HepG2 (cell line): ENCODE measurements around the gene PPRC1. TPM values are rescaled to one million over a fixed set of nuclear protein-coding genes. Genes with fewer than 3 reads are reported as not detected.

ENCODE experiments used
- ARNTL ChIP-seq: sonication (generic); formaldehyde crosslinking; IDR thresholded peaks from 2 replicates; pipeline ENCODE4 v1.4.0; 2020; ENCODE audit warnings: mild to moderate bottlenecking, missing genetic modification reagents
- BORCS8-MEF2B ChIP-seq: sonication (generic); formaldehyde crosslinking; IDR thresholded peaks from 2 replicates; pipeline ENCODE4 v1.8.0; 2022; ENCODE audit warnings: mild to moderate bottlenecking, missing genetic modification reagents
- CHCHD3 ChIP-seq: sonication (generic); formaldehyde crosslinking; IDR thresholded peaks from 2 replicates; pipeline ENCODE4 v1.8.0; 2022; ENCODE audit warnings: mild to moderate bottlenecking, missing genetic modification reagents, moderate library complexity
- FOXO1 ChIP-seq: sonication (generic); formaldehyde crosslinking; IDR thresholded peaks from 2 replicates; pipeline ENCODE4 v1.4.0; 2020; ENCODE audit warnings: missing genetic modification reagents
- HNRNPK ChIP-seq: fragments of 200-400 bp; formaldehyde crosslinking; IDR thresholded peaks from 2 replicates; pipeline ENCODE4 v1.6.1; 2018; ENCODE audit warnings: low read length, low read depth, moderate library complexity, mild to moderate bottlenecking; ENCODE audit not compliant: poor library complexity, severe bottlenecking
- HOXA5 ChIP-seq: sonication (generic); formaldehyde crosslinking; IDR thresholded peaks from 2 replicates; pipeline ENCODE4 v1.4.0; 2020; ENCODE audit warnings: missing genetic modification reagents
- NR2F1 ChIP-seq, 2 experiments: fragments of 450-650 bp in 1 of 2; formaldehyde crosslinking in 1 of 2; IDR thresholded peaks; 2 replicates each; pipeline versions ENCODE4 v1.5.0 to v1.6.1; 2016 to 2020; ENCODE audit warnings: mild to moderate bottlenecking in 1 of 2, missing compliant biosample characterization in 1 of 2, missing genetic modification reagents in 1 of 2, moderate library complexity in 1 of 2
- PRPF4 ChIP-seq: fragments of 200-400 bp; formaldehyde crosslinking; IDR thresholded peaks from 2 replicates; pipeline ENCODE4 v1.6.1; 2016; ENCODE audit warnings: low read length, low read depth; ENCODE audit not compliant: poor library complexity, severe bottlenecking
- SSRP1 ChIP-seq: IDR thresholded peaks from 2 replicates; pipeline ENCODE4 v1.6.1; 2016; ENCODE audit warnings: control low read depth
- TEAD3 ChIP-seq: optimal IDR thresholded peaks from 2 replicates; pipeline ENCODE3; 2016; ENCODE audit warnings: borderline replicate concordance
- TOE1 ChIP-seq: sonication (generic); formaldehyde crosslinking; IDR thresholded peaks from 2 replicates; pipeline ENCODE4 v1.4.0; 2020; ENCODE audit warnings: mild to moderate bottlenecking, missing genetic modification reagents
- ZBTB1 ChIP-seq: sonication (generic); formaldehyde crosslinking; IDR thresholded peaks from 2 replicates; pipeline ENCODE4 v1.4.0; 2020; ENCODE audit warnings: missing genetic modification reagents, borderline replicate concordance
- ZNF790 ChIP-seq: sonication (generic); formaldehyde crosslinking; IDR thresholded peaks from 2 replicates; pipeline ENCODE4 v1.8.0; 2022; ENCODE audit warnings: missing genetic modification reagents, mild to moderate bottlenecking, borderline replicate concordance
- ZSCAN9 ChIP-seq: IDR thresholded peaks from 2 replicates; pipeline ENCODE4 v1.6.1; 2016; ENCODE audit warnings: borderline replicate concordance
- polyA plus RNA-seq, 8 experiments: library from polyadenylated mRNA; depleted of rRNA in 3 of 8; stranded (reverse) in 7 of 8; unstranded in 1 of 8; fragments of >200 nt; fragmentation: Illumina TruSeq in 4 of 8; extraction: Trizol in 4 of 8; gene quantifications; 2 replicates each; pipeline versions ENCODE4 v1.2.1 to v1.2.3, GENCODE V29; 2011 to 2016; ENCODE audit warnings: low read depth in 4 of 8, missing spikeins in 1 of 8, mixed read lengths in 1 of 8; ENCODE audit not compliant: insufficient read depth in 1 of 8
- total RNA-seq, 5 experiments: library from RNA; depleted of rRNA; stranded (reverse); fragments of >200 nt; fragmentation: Illumina TruSeq; extraction: Trizol; gene quantifications; 2 replicates each; pipeline ENCODE4 v1.2.3, GENCODE V29; 2016; ENCODE audit warnings: low read depth in 1 of 5
- TF ChIP-seq, protein P1 (sequence below), 2 experiments: fragments of 450-650 bp in 1 of 2; sonication (generic) in 1 of 2; formaldehyde crosslinking; IDR thresholded peaks; 2 replicates each; pipeline versions ENCODE4 v1.5.0 to v1.8.0; 2020 to 2022; ENCODE audit warnings: mild to moderate bottlenecking in 1 of 2, missing genetic modification reagents in 1 of 2
- TF ChIP-seq, protein P2 (sequence below): sonication (generic); formaldehyde crosslinking; IDR thresholded peaks from 2 replicates; pipeline ENCODE4 v1.4.0; 2020; ENCODE audit warnings: missing genetic modification reagents; ENCODE audit errors: not compliant biosample characterization
- TF ChIP-seq, protein P3 (sequence below): sonication (generic); formaldehyde crosslinking; IDR thresholded peaks from 2 replicates; pipeline ENCODE4 v1.8.0; 2022; ENCODE audit warnings: missing genetic modification reagents, mild to moderate bottlenecking, inconsistent platforms, borderline replicate concordance
- TF ChIP-seq, protein P4 (sequence below): sonication (generic); formaldehyde crosslinking; IDR thresholded peaks from 2 replicates; pipeline ENCODE4 v1.5.0; 2020; ENCODE audit warnings: mild to moderate bottlenecking, missing genetic modification reagents, borderline replicate concordance

The PPRC1 gene
- total and polyA plus RNA-seq, 2 of the 13 experiments (the other 11 are each of a cell fraction or from before 2014, with no cell fraction given) = 18.7 to 24.2 TPM

DNA sequence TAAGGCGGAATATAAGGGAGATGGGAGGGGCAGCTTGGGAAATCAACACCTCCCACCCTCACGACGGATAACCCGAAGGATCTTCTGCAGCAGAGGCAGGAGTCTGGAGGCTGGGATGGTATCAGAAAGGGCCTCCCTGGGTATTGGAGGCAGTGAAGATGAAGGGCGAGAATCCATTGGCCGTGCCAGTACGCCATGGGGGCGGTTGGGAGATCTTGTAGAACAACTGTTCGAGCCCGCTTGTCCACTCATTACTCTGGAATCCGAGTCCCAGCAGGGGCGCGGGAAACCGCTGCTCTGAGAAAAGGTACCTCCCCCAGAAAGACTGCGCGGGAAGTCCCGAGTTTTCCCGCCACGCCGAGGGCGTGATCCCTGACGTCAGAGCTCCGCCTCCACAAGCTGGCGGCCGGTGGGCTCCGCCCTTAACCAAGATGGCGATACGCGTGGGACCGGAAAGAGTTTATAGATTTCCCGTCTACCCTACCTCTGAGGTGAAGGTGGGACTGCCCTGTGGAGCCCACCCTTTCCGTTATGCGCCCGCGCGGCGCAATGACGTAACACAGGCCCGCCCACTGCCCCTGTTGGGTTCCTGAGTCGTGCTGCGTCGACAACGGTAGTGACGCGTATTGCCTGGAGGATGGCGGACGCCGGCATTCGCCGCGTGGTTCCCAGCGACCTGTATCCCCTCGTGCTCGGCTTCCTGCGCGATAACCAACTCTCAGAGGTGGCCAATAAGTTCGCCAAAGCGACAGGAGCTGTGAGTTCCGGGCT is 19.1 kb downstream of the PPRC1 start, which contains the start of gene NOLC1 (continued):
- TF ChIP-seq TEAD3 (peak; percentile 81), FOXO1 (CRISPR knock-in tag) (no peak; the same call in 1 of the 2 replicates), SSRP1 (no peak), TOE1 (CRISPR knock-in tag) (no peak), PRPF4 (no peak), ARNTL (CRISPR knock-in tag) (peak; percentile 81), ZNF790 (CRISPR knock-in tag) (peak; percentile 86), HNRNPK (no peak), CHCHD3 (CRISPR knock-in tag) (no peak), HOXA5 (peak; percentile 82), BORCS8-MEF2B (CRISPR knock-in tag) (peak; percentile 85), ZBTB1 (CRISPR knock-in tag) (no peak), NR2F1 (CRISPR knock-in tag; IDR thresholded peaks at IDR 0.05) (no peak), ZSCAN9 (CRISPR knock-in tag) (peak; percentile 82; the same call in 1 of the 2 replicates)
- TF ChIP-seq, protein P1, sequence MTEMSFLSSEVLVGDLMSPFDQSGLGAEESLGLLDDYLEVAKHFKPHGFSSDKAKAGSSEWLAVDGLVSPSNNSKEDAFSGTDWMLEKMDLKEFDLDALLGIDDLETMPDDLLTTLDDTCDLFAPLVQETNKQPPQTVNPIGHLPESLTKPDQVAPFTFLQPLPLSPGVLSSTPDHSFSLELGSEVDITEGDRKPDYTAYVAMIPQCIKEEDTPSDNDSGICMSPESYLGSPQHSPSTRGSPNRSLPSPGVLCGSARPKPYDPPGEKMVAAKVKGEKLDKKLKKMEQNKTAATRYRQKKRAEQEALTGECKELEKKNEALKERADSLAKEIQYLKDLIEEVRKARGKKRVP (CRISPR knock-in tag; IDR thresholded peaks at IDR 0.05) = peak in 1 of 2 experiments; percentile 89; a peak in 2 of 4 replicates
- TF ChIP-seq, protein P2, sequence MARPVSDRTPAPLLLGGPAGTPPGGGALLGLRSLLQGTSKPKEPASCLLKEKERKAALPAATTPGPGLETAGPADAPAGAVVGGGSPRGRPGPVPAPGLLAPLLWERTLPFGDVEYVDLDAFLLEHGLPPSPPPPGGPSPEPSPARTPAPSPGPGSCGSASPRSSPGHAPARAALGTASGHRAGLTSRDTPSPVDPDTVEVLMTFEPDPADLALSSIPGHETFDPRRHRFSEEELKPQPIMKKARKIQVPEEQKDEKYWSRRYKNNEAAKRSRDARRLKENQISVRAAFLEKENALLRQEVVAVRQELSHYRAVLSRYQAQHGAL (CRISPR knock-in tag) = peak; percentile 69
- TF ChIP-seq, protein P3, sequence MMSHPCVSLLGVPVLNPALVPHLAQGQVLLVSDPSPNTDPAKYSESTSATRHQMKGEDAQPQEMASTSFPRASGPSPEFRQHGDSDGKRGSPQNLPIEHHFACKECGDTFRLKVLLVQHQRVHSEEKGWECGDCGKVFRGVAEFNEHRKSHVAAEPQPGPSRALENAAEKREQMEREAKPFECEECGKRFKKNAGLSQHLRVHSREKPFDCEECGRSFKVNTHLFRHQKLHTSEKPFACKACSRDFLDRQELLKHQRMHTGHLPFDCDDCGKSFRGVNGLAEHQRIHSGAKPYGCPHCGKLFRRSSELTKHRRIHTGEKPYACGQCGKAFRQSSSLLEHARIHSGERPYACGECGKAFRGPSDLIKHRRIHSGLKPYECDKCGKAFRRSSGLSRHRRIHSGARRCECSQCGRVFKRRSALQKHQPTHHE = peak; percentile 40; the same call in 1 of the 2 replicates
- TF ChIP-seq, protein P4, sequence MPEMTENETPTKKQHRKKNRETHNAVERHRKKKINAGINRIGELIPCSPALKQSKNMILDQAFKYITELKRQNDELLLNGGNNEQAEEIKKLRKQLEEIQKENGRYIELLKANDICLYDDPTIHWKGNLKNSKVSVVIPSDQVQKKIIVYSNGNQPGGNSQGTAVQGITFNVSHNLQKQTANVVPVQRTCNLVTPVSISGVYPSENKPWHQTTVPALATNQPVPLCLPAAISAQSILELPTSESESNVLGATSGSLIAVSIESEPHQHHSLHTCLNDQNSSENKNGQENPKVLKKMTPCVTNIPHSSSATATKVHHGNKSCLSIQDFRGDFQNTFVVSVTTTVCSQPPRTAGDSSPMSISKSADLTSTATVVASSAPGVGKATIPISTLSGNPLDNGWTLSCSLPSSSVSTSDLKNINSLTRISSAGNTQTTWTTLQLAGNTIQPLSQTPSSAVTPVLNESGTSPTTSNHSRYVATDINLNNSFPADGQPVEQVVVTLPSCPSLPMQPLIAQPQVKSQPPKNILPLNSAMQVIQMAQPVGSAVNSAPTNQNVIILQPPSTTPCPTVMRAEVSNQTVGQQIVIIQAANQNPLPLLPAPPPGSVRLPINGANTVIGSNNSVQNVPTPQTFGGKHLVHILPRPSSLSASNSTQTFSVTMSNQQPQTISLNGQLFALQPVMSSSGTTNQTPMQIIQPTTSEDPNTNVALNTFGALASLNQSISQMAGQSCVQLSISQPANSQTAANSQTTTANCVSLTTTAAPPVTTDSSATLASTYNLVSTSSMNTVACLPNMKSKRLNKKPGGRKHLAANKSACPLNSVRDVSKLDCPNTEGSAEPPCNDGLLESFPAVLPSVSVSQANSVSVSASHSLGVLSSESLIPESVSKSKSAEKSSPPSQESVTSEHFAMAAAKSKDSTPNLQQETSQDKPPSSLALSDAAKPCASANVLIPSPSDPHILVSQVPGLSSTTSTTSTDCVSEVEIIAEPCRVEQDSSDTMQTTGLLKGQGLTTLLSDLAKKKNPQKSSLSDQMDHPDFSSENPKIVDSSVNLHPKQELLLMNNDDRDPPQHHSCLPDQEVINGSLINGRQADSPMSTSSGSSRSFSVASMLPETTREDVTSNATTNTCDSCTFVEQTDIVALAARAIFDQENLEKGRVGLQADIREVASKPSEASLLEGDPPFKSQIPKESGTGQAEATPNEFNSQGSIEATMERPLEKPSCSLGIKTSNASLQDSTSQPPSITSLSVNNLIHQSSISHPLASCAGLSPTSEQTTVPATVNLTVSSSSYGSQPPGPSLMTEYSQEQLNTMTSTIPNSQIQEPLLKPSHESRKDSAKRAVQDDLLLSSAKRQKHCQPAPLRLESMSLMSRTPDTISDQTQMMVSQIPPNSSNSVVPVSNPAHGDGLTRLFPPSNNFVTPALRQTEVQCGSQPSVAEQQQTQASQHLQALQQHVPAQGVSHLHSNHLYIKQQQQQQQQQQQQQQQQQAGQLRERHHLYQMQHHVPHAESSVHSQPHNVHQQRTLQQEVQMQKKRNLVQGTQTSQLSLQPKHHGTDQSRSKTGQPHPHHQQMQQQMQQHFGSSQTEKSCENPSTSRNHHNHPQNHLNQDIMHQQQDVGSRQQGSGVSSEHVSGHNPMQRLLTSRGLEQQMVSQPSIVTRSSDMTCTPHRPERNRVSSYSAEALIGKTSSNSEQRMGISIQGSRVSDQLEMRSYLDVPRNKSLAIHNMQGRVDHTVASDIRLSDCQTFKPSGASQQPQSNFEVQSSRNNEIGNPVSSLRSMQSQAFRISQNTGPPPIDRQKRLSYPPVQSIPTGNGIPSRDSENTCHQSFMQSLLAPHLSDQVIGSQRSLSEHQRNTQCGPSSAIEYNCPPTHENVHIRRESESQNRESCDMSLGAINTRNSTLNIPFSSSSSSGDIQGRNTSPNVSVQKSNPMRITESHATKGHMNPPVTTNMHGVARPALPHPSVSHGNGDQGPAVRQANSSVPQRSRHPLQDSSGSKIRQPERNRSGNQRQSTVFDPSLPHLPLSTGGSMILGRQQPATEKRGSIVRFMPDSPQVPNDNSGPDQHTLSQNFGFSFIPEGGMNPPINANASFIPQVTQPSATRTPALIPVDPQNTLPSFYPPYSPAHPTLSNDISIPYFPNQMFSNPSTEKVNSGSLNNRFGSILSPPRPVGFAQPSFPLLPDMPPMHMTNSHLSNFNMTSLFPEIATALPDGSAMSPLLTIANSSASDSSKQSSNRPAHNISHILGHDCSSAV (CRISPR knock-in tag) = no peak
